A673 (cell line): ENCODE data around the gene ARL5B. TPM values are rescaled to one million over a fixed set of nuclear protein-coding genes. Genes with fewer than 3 reads are reported as not detected.

Source experiments
- BruUV-seq: library from RNA; stranded (reverse); fragments of 400-500 nt; replicated peaks from 2 replicates; lab custom pipeline; 2021; lab: Mats Ljungman, UMichigan
- CTCF ChIA-PET: fragments of 300-600 bp; sonication (Branson Sonifier 250); formaldehyde crosslinking; loops from one replicate; lab custom pipeline; 2022; ENCODE audit warnings: antibody characterized with exemption; lab: Charles Lee
- POLR2A ChIA-PET: fragments of 300-600 bp; sonication (Branson Sonifier 250); formaldehyde crosslinking; loops from one replicate; lab custom pipeline; 2022; ENCODE audit warnings: antibody characterized with exemption; ENCODE audit not compliant: low non-redundant PET; lab: Charles Lee
- DNase-seq: peaks from one replicate; pipeline ENCODE4 v3.0.0-alpha.2; 2015; ENCODE audit warnings: low spot score
- H3K27ac ChIP-seq: fragments of 200-600 bp; sonication (generic); 2 replicates; pipeline ENCODE4 v1.5.1; 2016; ENCODE audit warnings: mixed run types, low read depth, mild to moderate bottlenecking, mixed read lengths, antibody characterized with exemption, low read length; ENCODE audit not compliant: poor library complexity, severe bottlenecking
- H3K27me3 ChIP-seq: fragments of 200-600 bp; sonication (generic); replicated peaks from 2 replicates; pipeline ENCODE4 v1.6.1; 2017; ENCODE audit warnings: mixed run types, low read depth, mild to moderate bottlenecking, mixed read lengths, antibody characterized with exemption, low read length; ENCODE audit not compliant: insufficient read depth, poor library complexity
- H3K36me3 ChIP-seq: fragments of 200-600 bp; sonication (generic); 2 replicates; pipeline ENCODE4 v1.6.1; 2016; ENCODE audit warnings: mixed run types, mild to moderate bottlenecking, mixed read lengths, antibody characterized with exemption, low read length; ENCODE audit not compliant: insufficient read depth, poor library complexity, severe bottlenecking
- H3K4me1 ChIP-seq: fragments of 200-600 bp; sonication (generic); 2 replicates; pipeline ENCODE4 v1.6.1; 2017; ENCODE audit warnings: mixed run types, mild to moderate bottlenecking, mixed read lengths, antibody characterized with exemption, low read length; ENCODE audit not compliant: insufficient read depth, poor library complexity, severe bottlenecking
- H3K4me3 ChIP-seq: fragments of 200-600 bp; sonication (generic); 2 replicates; pipeline ENCODE4 v1.5.1; 2016; ENCODE audit warnings: low read depth, mixed run types, mild to moderate bottlenecking, mixed read lengths, low read length; ENCODE audit not compliant: poor library complexity, severe bottlenecking
- H3K9me3 ChIP-seq: fragments of 200-600 bp; sonication (generic); 2 replicates; pipeline ENCODE4 v1.6.1; 2016; ENCODE audit warnings: mixed run types, low read depth, mild to moderate bottlenecking, mixed read lengths, antibody characterized with exemption, low read length; ENCODE audit not compliant: poor library complexity, severe bottlenecking
- CTCF ChIP-seq: fragments of 300-800, 200-600 bp; sonication (generic); conservative IDR thresholded peaks from 2 replicates; pipeline ENCODE4 v1.5.1; 2017; ENCODE audit warnings: low read depth, mild to moderate bottlenecking, antibody characterized with exemption, low read length, moderate library complexity, mixed read lengths
- EZH2 ChIP-seq: fragments of 200-600 bp; sonication (generic); IDR thresholded peaks from 2 replicates; pipeline ENCODE4 v1.6.1; 2017; ENCODE audit warnings: borderline replicate concordance, low read depth, mild to moderate bottlenecking, mixed read lengths, antibody characterized with exemption, low read length; ENCODE audit not compliant: poor library complexity, severe bottlenecking
- intact Hi-C: fragments of 100-400 bp; cut with micrococcal nuclease; formaldehyde crosslinking; loops from one replicate; pipeline ENCODE4 v1.10.0; 2022; ENCODE audit not compliant: unreplicated experiment
- total RNA-seq: library from RNA; stranded (reverse); gene quantifications from 2 replicates; pipeline ENCODE4 v1.2.3, GENCODE V29; 2021

The ARL5B gene
- total RNA-seq, 1 experiment from 2014 or later = 30.2 TPM

- Histone ChIP-seq H3K27ac (no peak overlapping the region), H3K4me1 (peaks cover 23% of the 10 kb centered on the region), H3K27me3 (no peaks in the 10 kb centered on the region), H3K9me3 (no peaks in the 10 kb centered on the region), H3K36me3 (peaks cover 5% of the 10 kb centered on the region), H3K4me3 (peak overlapping the region; percentile 98)
- POLR2A ChIA-PET = no interaction called here
- CTCF ChIA-PET = no interaction called here
- no TSS peak for BruUV-seq
- DNase-seq = no peak
- intact Hi-C loops = no loop called here
- no peak for TF ChIP-seq EZH2
- TF ChIP-seq CTCF = no peak
Observed at GRCh38 chr10:18660816-18661431, 1.7 kb downstream of the ARL5B start.

GRCh38 chr10:18664841-18665478, 5.7 kb downstream of the ARL5B start:
- intact Hi-C loops = no loop called here
- Histone ChIP-seq H3K27me3 (no peaks in the 10 kb centered on the region), H3K27ac (no peak overlapping the region), H3K9me3 (no peaks in the 10 kb centered on the region), H3K36me3 (peaks cover 26% of the 10 kb centered on the region), H3K4me1 (peaks cover 24% of the 10 kb centered on the region), H3K4me3 (no peak overlapping the region)
- CTCF ChIA-PET = interaction anchor here (0.6 kb wide), 1 partner anchor 152 kb away, joined by 7 read pairs; no protein-coding TSS in a partner anchor
- POLR2A ChIA-PET = no interaction called here
- DNase-seq = no peak
- no TSS peak for BruUV-seq
- TF ChIP-seq CTCF (no peak), EZH2 (no peak)

GRCh38 chr10:18665815-18666558, 6.8 kb downstream of the ARL5B start:
- ChIA-PET CTCF (no interaction called here), POLR2A (no interaction called here)
- H3K36me3 ChIP-seq = peaks cover 35% of the 10 kb centered on the region
- no peaks in the 10 kb centered on the region for H3K9me3 ChIP-seq
- no peak for TF ChIP-seq CTCF
- TF ChIP-seq EZH2 = no peak
- BruUV-seq = no TSS peak
- intact Hi-C loops = no loop called here
- no peaks in the 10 kb centered on the region for H3K27me3 ChIP-seq
- DNase-seq = no peak
- H3K4me1 ChIP-seq = peaks cover 18% of the 10 kb centered on the region
- H3K27ac ChIP-seq = peak overlapping the region; percentile 0
- no peak overlapping the region for H3K4me3 ChIP-seq
